ENCODE measurements around the gene ARHGAP21.
"Not testable (repeated sequence)": the region's sequence is repeated elsewhere in the genome, so short reads cannot be mapped to it uniquely, and the experiment has no call there.

Gene ARHGAP21

GRCh38 chr10:24723788-24724380, at the start of gene ARHGAP21:
Gene ARHGAP21 (minus strand): TSS chr10:24723887. CDS start chr10:24721899, 1,988 bp downstream.
- peak; percentile 79 for DNase-seq (ENCODE audit: low spot score)
- TF ChIP-seq CTCF (IDR thresholded peaks at IDR 0.05; ENCODE audit: borderline replicate concordance, control extremely low read depth, extremely low read depth, insufficient read depth, missing control alignments) = no peak
- in situ Hi-C loops (cut with MboI; ENCODE audit: low sequenced_read_pairs, unreplicated experiment) = no loop called here

- in situ Hi-C loops (cut with MboI; ENCODE audit: low sequenced_read_pairs, unreplicated experiment) = no loop called here
- TF ChIP-seq CTCF (IDR thresholded peaks at IDR 0.05; ENCODE audit: borderline replicate concordance, control extremely low read depth, extremely low read depth, insufficient read depth, missing control alignments) = no peak
- no peak for DNase-seq (ENCODE audit: low spot score)
These were observed 48.4 kb upstream of the ARHGAP21 start for GRCh38 chr10:24771943-24772694.

GRCh38 chr10:24764991-24765390, 41.3 kb upstream of the ARHGAP21 start:
- DNase-seq (ENCODE audit: low spot score); in situ Hi-C loops (cut with MboI; ENCODE audit: low sequenced_read_pairs, unreplicated experiment): not testable (repeated sequence)

GRCh38 chr10:24762966-24763623, 39.4 kb upstream of the ARHGAP21 start:
- in situ Hi-C loops (cut with MboI; ENCODE audit: low sequenced_read_pairs, unreplicated experiment) = no loop called here
- no peak for TF ChIP-seq CTCF (IDR thresholded peaks at IDR 0.05; ENCODE audit: borderline replicate concordance, control extremely low read depth, extremely low read depth, insufficient read depth, missing control alignments)
- no peak for DNase-seq (ENCODE audit: low spot score)

GRCh38 chr10:24762161-24762924, 38.7 kb upstream of the ARHGAP21 start:
- DNase-seq (ENCODE audit: low spot score) = no peak
- TF ChIP-seq CTCF (IDR thresholded peaks at IDR 0.05; ENCODE audit: borderline replicate concordance, control extremely low read depth, extremely low read depth, insufficient read depth, missing control alignments) = no peak
- in situ Hi-C loops (cut with MboI; ENCODE audit: low sequenced_read_pairs, unreplicated experiment) = no loop called here

GRCh38 chr10:24759672-24760071, 36.0 kb upstream of the ARHGAP21 start:
- TF ChIP-seq CTCF (IDR thresholded peaks at IDR 0.05; ENCODE audit: borderline replicate concordance, control extremely low read depth, extremely low read depth, insufficient read depth, missing control alignments) = no peak
- no peak for DNase-seq (ENCODE audit: low spot score)
- in situ Hi-C loops (cut with MboI; ENCODE audit: low sequenced_read_pairs, unreplicated experiment) = no loop called here

GRCh38 chr10:24758254-24758653, 34.6 kb upstream of the ARHGAP21 start:
- in situ Hi-C loops (cut with MboI; ENCODE audit: low sequenced_read_pairs, unreplicated experiment); DNase-seq (ENCODE audit: low spot score): not testable (repeated sequence)
